Muscle layer of colon (tissue), 2 donors: ENCODE results near the gene XRCC5.

ENCODE experiments used
- H3K27ac ChIP-seq: one replicate; pipeline ENCODE4 v1.7.0; 2013; ENCODE audit warnings: low read depth, mild to moderate bottlenecking, low read length, moderate library complexity
- H3K27me3 ChIP-seq, 2 donors: one replicate each; pipeline ENCODE4 v1.7.0; 2013; ENCODE audit warnings: low read length in 2 of 2, mild to moderate bottlenecking in 2 of 2; ENCODE audit not compliant: insufficient read depth in 2 of 2, control insufficient read depth in 1 of 2
- H3K36me3 ChIP-seq: one replicate; pipeline ENCODE4 v1.7.0; 2013; ENCODE audit warnings: mild to moderate bottlenecking, low read length; ENCODE audit not compliant: insufficient read depth
- H3K4me1 ChIP-seq: one replicate; pipeline ENCODE4 v1.7.0; 2013; ENCODE audit warnings: mild to moderate bottlenecking, low read length; ENCODE audit not compliant: insufficient read depth
- H3K4me3 ChIP-seq, 2 donors: one replicate each; pipeline ENCODE4 v1.7.0; 2013; ENCODE audit warnings: low read length in 2 of 2, low read depth in 1 of 2, mild to moderate bottlenecking in 1 of 2, moderate library complexity in 1 of 2
- H3K9ac ChIP-seq: one replicate; pipeline ENCODE4 v1.7.0; 2013; ENCODE audit warnings: low read length
- H3K9me3 ChIP-seq: one replicate; pipeline ENCODE4 v1.7.0; 2013; ENCODE audit warnings: mild to moderate bottlenecking, low read length
- donor health status: abdominal sarcoma.
- donor health status: Adenocarcinoma of cecum.

XRCC5 gene

DNA sequence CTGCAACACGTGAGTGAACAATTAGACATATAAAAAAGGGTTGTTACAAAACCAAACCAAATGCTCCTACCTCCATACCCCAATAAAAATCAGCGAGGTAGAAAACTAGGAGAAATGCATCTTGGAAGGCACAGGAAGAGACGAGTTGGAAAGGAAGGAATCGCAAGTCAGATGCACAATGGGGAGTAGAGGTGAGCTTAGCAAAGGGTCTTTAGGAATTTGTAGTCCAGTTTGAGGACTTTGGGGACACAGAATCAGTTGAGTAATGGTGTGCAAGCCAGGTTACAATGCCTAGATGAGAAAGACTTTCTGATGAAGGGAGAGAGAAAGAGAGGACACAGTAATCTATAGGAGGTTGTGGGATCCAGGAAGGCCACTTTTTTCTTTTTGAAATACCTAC, 35.7 kb downstream of the XRCC5 start:
- Histone ChIP-seq H3K9ac (no peak overlapping the region), H3K27ac (no peak overlapping the region), H3K9me3 (no peaks in the 10 kb centered on the region), H3K4me1 (no peaks in the 10 kb centered on the region), H3K36me3 (peaks cover 61% of the 10 kb centered on the region), H3K27me3 (no peaks in the 10 kb centered on the region), H3K4me3 (no peak overlapping the region)

- Histone ChIP-seq H3K4me1 (no peaks in the 10 kb centered on the region), H3K36me3 (peaks cover 56% of the 10 kb centered on the region), H3K27me3 (no peaks in the 10 kb centered on the region)
Measured at GRCh38 chr2:216146573-216146972, 37.4 kb downstream of the XRCC5 start.

DNA sequence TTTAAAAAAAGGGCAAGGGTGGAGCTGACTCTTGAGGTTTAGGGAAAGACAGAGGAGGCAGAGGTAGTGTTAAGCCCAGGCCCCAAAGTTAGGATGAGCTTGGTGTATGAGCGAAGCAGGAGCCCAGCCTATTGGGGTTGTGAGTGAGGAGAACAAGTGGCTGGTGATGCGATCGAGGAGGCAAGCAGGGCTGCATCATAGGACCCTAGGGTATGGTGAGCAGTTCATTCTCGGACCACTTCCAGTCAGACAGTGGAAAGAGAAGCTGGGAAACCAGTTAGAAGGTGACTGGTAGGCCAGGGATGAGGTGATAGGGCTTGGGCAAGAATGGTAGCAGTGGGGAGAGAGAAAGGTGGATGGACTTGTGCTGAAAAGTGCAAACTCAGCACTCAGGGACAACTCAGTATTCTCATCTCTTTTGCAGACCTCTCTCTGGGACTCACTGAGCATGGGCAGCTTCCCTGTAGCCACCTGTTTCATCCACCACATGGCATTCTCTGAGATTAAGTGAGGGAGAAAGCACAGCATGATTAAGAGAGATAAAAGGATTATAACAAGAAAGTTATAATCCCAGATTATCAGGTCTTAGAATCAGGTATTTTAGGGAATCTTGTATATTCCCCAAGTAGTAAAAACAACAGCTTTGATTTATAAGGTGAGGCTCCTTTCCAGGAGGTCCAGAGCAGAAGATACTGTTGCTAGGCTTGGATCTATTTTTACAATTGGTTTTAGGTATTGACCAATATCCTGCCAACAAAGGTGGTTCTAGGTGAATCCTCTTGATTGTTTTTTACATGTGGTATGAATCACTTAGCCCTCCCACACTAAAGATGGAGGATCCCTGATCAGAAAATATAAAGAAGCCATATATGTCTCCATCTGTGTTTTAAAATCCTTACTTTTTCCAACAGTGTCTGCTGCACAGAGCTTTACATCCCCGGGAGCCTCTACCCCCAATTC, 38.3 kb downstream of the XRCC5 start:
- peaks cover 56% of the 10 kb centered on the region for H3K36me3 ChIP-seq

More at GRCh38 chr2:216146573-216146972, 37.4 kb downstream of the XRCC5 start:
- no peaks in the 10 kb centered on the region for H3K9me3 ChIP-seq
- no peak overlapping the region for H3K4me3 ChIP-seq
- no peak overlapping the region for H3K9ac ChIP-seq
- no peak overlapping the region for H3K27ac ChIP-seq

DNA sequence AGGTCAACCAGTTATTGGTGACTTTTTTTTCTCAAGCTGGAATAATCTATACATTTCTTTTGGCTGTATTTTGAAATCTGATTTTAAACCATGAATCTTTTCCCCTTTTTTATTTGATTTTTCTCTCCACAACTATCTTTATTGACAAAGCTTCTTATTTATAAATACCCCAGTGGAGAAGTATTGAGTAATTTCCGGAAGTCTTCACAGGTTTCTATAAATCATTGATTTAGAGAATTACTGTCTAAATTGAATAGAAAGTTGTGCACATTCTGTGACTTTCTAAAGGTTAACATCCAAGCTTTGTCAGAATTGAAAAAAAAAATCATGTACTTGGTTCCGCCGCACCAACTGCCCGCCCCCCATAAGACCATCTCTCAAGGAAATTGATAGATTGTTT, 39.8 kb downstream of the XRCC5 start:
- H3K9ac ChIP-seq = no peak overlapping the region
- no peak overlapping the region for H3K4me3 ChIP-seq
- peaks cover 52% of the 10 kb centered on the region for H3K36me3 ChIP-seq
- no peak overlapping the region for H3K27ac ChIP-seq
- no peaks in the 10 kb centered on the region for H3K27me3 ChIP-seq
- no peaks in the 10 kb centered on the region for H3K9me3 ChIP-seq
- H3K4me1 ChIP-seq = no peaks in the 10 kb centered on the region

More for the DNA sequence above, 38.3 kb downstream of the XRCC5 start:
- Histone ChIP-seq H3K27me3 (no peaks in the 10 kb centered on the region), H3K27ac (no peak overlapping the region), H3K9me3 (no peaks in the 10 kb centered on the region), H3K4me1 (no peaks in the 10 kb centered on the region), H3K9ac (no peak overlapping the region), H3K4me3 (no peak overlapping the region)

DNA sequence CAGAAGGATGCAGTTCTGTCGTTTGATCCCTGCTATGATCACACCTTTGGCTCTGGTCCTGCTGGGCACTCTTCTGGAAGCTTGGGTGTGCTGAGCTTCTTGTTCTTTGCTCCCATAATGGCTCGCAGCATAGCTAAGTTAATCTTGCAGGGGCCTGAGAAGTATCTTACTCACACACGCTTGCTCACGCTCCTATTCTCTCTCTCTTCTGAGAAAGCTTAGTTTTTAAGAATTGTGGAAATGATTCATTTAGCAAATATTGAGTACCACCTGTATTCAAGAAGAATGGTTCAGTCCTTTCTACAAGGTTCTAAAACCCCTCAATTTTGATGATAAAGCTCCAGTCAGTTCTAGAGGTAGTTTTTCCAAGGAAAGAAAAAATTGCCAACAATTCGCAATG, 40.6 kb downstream of the XRCC5 start:
- Histone ChIP-seq H3K27me3 (no peaks in the 10 kb centered on the region), H3K4me3 (no peak overlapping the region), H3K9ac (no peak overlapping the region), H3K36me3 (peaks cover 51% of the 10 kb centered on the region), H3K27ac (no peak overlapping the region), H3K9me3 (no peaks in the 10 kb centered on the region), H3K4me1 (no peaks in the 10 kb centered on the region)

GRCh38 chr2:216151313-216152025, 42.3 kb downstream of the XRCC5 start:
- Histone ChIP-seq H3K27me3 (no peaks in the 10 kb centered on the region), H3K9ac (no peak overlapping the region), H3K36me3 (peaks cover 61% of the 10 kb centered on the region), H3K27ac (no peak overlapping the region), H3K9me3 (no peaks in the 10 kb centered on the region), H3K4me1 (no peaks in the 10 kb centered on the region), H3K4me3 (no peak overlapping the region)

DNA sequence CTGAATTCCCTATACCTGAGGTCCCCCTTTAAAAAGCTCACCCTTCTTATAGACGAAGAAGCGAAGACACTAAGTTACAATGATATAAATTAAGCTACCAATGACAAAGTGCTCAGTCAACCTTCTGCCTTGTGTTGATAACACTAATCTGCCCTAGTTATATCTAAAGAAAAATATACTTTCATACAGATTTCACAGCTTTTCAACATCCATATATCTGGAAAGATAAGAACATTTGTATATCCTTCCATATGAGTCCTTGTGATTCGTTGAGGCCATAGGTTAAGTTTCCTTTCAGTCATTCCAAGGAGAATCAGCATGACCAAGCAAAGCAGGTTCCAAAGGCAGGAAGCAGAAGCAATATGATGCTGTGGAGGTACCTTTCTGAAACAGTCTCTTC, 46.8 kb downstream of the XRCC5 start:
- Histone ChIP-seq H3K9ac (no peak overlapping the region), H3K4me3 (no peak overlapping the region), H3K27me3 (no peaks in the 10 kb centered on the region), H3K9me3 (no peaks in the 10 kb centered on the region), H3K27ac (no peak overlapping the region), H3K4me1 (no peaks in the 10 kb centered on the region), H3K36me3 (peaks cover 60% of the 10 kb centered on the region)

GRCh38 chr2:216156822-216157221, 47.7 kb downstream of the XRCC5 start:
- H3K9ac ChIP-seq = no peak overlapping the region
- no peak overlapping the region for H3K4me3 ChIP-seq
- H3K9me3 ChIP-seq = no peaks in the 10 kb centered on the region
- H3K27me3 ChIP-seq = no peaks in the 10 kb centered on the region
- no peaks in the 10 kb centered on the region for H3K4me1 ChIP-seq
- peaks cover 60% of the 10 kb centered on the region for H3K36me3 ChIP-seq
- H3K27ac ChIP-seq = no peak overlapping the region

GRCh38 chr2:216159144-216159543, 50.0 kb downstream of the XRCC5 start:
- no peak overlapping the region for H3K4me3 ChIP-seq
- peaks cover 10% of the 10 kb centered on the region for H3K4me1 ChIP-seq
- no peak overlapping the region for H3K9ac ChIP-seq
- peaks cover 64% of the 10 kb centered on the region for H3K36me3 ChIP-seq
- H3K27me3 ChIP-seq = no peaks in the 10 kb centered on the region
- H3K9me3 ChIP-seq = no peaks in the 10 kb centered on the region
- H3K27ac ChIP-seq = no peak overlapping the region

GRCh38 chr2:216159646-216160045, 50.5 kb downstream of the XRCC5 start:
- Histone ChIP-seq H3K4me1 (peaks cover 10% of the 10 kb centered on the region), H3K9me3 (no peaks in the 10 kb centered on the region), H3K36me3 (peaks cover 62% of the 10 kb centered on the region), H3K9ac (no peak overlapping the region), H3K4me3 (no peak overlapping the region), H3K27me3 (no peaks in the 10 kb centered on the region), H3K27ac (no peak overlapping the region)

- Histone ChIP-seq H3K36me3 (peaks cover 63% of the 10 kb centered on the region), H3K4me3 (no peak overlapping the region), H3K27ac (no peak overlapping the region), H3K9ac (no peak overlapping the region), H3K27me3 (no peaks in the 10 kb centered on the region), H3K9me3 (no peaks in the 10 kb centered on the region), H3K4me1 (peaks cover 10% of the 10 kb centered on the region)
Measured at GRCh38 chr2:216160786-216161185, 51.6 kb downstream of the XRCC5 start.
